GM12872 (cell line): ENCODE measurements around the gene PPP1R13B.

Experiments
- CTCF ChIP-seq: IDR thresholded peaks from 3 replicates; pipeline ENCODE4 v1.5.1; 2011; ENCODE audit warnings: low read depth, mild to moderate bottlenecking, low read length, moderate library complexity; ENCODE audit not compliant: insufficient read depth

PPP1R13B gene

GRCh38 chr14:103712633-103713247 is 134.6 kb downstream of the PPP1R13B start:
- TF ChIP-seq CTCF: no peak

- TF ChIP-seq CTCF: no peak
Observed at GRCh38 chr14:103711516-103712431, 135.6 kb downstream of the PPP1R13B start.

DNA sequence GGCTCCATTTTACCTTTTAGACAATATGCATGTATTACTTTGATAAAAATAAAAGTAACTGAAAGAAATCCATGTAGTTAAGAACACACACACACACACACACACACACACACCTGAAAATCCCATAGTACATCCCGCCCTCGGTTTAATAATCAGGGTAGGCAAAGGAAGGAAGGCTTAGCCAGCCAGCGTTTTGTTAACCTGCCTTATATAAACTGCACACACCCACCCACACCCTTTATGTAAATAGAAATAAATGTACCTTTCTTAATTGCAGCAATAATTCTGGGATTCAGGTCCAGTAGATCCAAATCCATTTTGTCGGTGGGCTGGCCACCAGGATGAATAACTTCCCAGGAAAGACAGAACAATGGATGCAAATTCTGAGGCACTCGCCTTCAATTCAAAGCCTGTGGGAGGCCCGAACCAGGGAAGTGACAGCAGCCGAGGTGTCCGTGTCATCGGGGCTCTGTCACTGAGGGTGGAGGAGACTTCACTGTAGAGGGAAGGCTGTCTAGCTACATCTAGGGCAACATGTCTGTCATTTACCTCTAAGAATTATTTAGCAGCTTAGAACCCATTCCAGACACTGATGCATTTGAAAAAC is 136.5 kb downstream of the PPP1R13B start:
- TF ChIP-seq CTCF: no peak

- no peak for TF ChIP-seq CTCF
Observed at GRCh38 chr14:103709814-103710213, 137.6 kb downstream of the PPP1R13B start.

GRCh38 chr14:103708750-103709187 is 138.6 kb downstream of the PPP1R13B start:
- no peak for TF ChIP-seq CTCF

DNA sequence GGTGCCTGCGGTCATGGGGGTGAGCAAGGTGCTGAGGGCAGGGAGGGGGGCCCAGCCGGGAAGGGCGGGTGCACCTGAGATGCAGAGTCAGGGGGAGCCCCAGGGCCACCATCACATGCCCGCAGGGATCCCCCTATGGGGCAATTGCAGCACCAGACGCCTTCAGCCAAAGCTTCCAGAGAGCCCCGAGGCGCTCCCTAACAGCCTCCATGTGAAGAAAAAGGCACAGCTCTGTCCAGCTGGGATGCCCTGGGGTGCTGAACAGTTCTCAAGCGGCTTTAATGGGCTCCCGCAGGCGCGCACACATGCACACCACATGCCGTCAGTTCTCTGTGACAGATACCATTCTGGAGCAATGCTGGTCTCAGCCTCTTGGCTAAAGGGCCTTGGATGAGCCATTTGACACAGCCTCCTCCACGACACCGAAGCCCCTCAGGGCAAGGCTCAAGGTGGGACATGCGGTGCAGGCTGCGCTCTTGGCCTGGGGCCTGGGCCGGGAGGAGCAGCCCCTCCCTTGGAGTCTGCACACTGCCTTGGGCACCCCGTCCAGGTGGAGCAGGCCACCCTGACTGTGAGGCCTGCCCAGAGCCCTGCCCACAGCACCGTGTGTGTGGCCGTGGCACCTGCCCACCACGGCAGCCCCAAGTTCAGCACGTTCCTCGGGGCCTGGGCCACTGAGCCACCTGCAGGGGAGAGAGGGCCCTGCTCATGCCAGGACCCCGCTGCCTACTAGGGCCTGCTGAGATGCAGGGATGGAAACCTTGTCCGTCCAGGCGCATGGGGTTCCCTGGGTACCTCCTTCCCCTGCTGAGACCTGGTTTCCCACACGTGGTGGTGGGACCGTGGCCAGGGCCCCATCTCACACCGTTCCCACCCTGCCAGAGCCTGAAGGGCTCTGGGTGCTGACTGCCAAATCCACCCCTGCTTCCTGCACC is 139.8 kb downstream of the PPP1R13B start:
- TF ChIP-seq CTCF: no peak
